Nephron (organoid): Measurements from ENCODE around the gene CBX6.
"Not testable (repeated sequence)": the region's sequence is repeated elsewhere in the genome, so short reads cannot be mapped to it uniquely, and the experiment has no call there.

ENCODE experiments used
- H3K27ac Mint-ChIP-seq, 3 experiments: 2 replicates each; pipeline ENCODE4 v1.8.0; 2020; ENCODE audit warnings: mixed read lengths in 3 of 3, mild to moderate bottlenecking in 2 of 3, moderate library complexity in 1 of 3
- H3K27me3 Mint-ChIP-seq: 2 replicates; pipeline ENCODE4 v1.8.0; 2021; ENCODE audit warnings: low read depth, mild to moderate bottlenecking, moderate library complexity, mixed read lengths
- H3K36me3 Mint-ChIP-seq: 2 replicates; pipeline ENCODE4 v1.8.0; 2020; ENCODE audit warnings: low read depth, mixed read lengths
- H3K4me1 Mint-ChIP-seq: 2 replicates; pipeline ENCODE4 v1.8.0; 2020; ENCODE audit warnings: mixed read lengths
- H3K4me3 Mint-ChIP-seq, 3 experiments: 2 replicates each; pipeline ENCODE4 v1.8.0; 2020; ENCODE audit warnings: mild to moderate bottlenecking in 3 of 3, mixed read lengths in 3 of 3, moderate library complexity in 2 of 3
- H3K9me3 Mint-ChIP-seq: 2 replicates; pipeline ENCODE4 v1.8.0; 2020; ENCODE audit warnings: mixed read lengths
- TF ChIP-seq, protein P1 (sequence below), 3 experiments: fragments of 200-600 bp; sonication (generic); IDR thresholded peaks; one replicate each; pipeline ENCODE4 v1.5.0; 2021; ENCODE audit warnings: antibody characterized with exemption in 3 of 3; ENCODE audit not compliant: unreplicated experiment in 3 of 3

CBX6 gene

DNA sequence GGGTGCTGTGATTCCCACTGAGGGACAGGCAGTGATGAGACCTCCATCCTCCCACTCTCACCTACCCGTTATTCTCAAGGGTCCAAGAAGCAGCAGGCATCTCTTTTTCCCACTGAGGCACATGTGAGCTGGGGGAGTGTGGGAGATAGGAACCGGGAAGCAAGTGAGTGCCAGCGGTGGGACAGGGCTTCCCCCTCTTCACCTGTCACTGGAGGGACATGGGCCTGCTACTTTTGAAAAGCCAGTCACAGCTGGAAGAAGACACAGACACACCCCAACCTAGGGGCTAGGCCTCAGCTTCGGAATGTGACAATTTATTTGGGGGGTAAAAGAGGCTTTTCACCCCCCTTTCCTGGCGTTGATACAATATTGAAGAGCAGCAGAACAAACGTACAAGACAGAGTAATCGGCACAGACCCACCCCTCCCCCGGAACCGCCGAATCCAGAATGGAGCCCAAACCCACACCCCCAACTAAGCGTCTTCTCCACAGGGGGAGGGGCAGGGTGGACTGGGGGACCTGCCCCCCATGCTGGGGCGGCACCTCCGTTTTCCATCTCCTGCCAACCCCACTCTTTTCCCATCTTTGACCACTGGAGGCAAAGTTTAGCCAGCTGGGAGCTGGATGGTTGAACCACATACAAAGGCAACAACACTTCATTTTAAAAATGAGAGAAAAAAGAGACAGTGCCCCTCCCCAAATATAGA is 10.7 kb downstream of the CBX6 start:
- H3K4me3 Mint-ChIP-seq, result no peak overlapping the region
- peaks cover 23% of the 10 kb centered on the region for H3K4me1 Mint-ChIP-seq
- TF ChIP-seq, protein P1, sequence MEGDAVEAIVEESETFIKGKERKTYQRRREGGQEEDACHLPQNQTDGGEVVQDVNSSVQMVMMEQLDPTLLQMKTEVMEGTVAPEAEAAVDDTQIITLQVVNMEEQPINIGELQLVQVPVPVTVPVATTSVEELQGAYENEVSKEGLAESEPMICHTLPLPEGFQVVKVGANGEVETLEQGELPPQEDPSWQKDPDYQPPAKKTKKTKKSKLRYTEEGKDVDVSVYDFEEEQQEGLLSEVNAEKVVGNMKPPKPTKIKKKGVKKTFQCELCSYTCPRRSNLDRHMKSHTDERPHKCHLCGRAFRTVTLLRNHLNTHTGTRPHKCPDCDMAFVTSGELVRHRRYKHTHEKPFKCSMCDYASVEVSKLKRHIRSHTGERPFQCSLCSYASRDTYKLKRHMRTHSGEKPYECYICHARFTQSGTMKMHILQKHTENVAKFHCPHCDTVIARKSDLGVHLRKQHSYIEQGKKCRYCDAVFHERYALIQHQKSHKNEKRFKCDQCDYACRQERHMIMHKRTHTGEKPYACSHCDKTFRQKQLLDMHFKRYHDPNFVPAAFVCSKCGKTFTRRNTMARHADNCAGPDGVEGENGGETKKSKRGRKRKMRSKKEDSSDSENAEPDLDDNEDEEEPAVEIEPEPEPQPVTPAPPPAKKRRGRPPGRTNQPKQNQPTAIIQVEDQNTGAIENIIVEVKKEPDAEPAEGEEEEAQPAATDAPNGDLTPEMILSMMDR (IDR thresholded peaks at IDR 0.05; ENCODE audit: unreplicated experiment in 3 of 3), result peak in 1 of 3 experiments; percentile 34
- peaks cover 10% of the 10 kb centered on the region for H3K36me3 Mint-ChIP-seq
- H3K9me3 Mint-ChIP-seq, result no peaks in the 10 kb centered on the region
- H3K27ac Mint-ChIP-seq, result no peak overlapping the region
- H3K27me3 Mint-ChIP-seq, result no peaks in the 10 kb centered on the region

DNA sequence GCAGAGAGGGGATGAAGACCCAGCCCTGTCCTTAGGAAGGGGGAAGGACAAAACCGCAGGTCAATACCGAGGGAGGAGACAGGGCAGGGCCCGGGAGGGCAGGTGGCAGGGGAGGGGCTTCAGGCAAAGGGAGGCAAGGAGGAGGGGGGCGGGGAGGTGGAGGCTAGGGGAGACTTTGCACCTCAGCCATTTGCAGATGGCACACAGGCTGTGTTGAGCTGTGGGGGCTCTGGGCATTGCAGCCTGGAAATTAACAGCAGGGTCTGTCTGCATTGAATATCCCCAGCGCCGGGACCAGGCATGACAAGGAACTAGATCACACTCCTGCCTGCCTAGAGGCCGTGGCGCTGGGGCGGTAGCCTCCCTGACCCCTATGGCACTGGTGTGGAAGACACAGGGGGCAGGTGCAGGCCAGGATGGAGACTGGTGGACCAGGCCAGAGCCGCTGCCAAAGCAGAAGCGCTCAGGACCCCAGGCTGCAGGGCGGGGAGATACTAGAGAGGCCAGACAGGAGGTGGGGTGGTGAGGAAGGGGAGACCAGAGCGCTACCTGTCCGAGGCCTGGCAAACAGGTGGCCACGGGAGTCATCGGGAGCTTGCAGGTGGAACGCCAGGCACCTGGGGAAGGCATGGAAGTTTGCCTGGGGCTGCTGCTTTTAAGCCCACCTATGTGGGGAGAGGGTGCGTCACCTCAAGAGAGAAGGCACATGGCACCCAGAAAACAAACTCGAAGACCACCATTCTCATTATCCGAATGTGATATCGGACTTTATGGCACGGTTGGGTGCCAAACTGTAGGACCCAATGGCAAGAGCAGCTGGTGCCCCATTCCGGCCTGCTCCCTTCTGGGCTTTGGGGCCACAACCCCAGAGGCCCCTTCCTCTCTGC is 11.5 kb downstream of the CBX6 start:
- TF ChIP-seq, protein P1 (IDR thresholded peaks at IDR 0.05; ENCODE audit: unreplicated experiment in 3 of 3), result no peak
- H3K4me3 Mint-ChIP-seq, result no peak overlapping the region
- H3K4me1 Mint-ChIP-seq, result peaks cover 23% of the 10 kb centered on the region
- no peaks in the 10 kb centered on the region for H3K27me3 Mint-ChIP-seq
- H3K9me3 Mint-ChIP-seq, result no peaks in the 10 kb centered on the region
- H3K27ac Mint-ChIP-seq, result no peak overlapping the region
- H3K36me3 Mint-ChIP-seq, result peaks cover 8% of the 10 kb centered on the region

DNA sequence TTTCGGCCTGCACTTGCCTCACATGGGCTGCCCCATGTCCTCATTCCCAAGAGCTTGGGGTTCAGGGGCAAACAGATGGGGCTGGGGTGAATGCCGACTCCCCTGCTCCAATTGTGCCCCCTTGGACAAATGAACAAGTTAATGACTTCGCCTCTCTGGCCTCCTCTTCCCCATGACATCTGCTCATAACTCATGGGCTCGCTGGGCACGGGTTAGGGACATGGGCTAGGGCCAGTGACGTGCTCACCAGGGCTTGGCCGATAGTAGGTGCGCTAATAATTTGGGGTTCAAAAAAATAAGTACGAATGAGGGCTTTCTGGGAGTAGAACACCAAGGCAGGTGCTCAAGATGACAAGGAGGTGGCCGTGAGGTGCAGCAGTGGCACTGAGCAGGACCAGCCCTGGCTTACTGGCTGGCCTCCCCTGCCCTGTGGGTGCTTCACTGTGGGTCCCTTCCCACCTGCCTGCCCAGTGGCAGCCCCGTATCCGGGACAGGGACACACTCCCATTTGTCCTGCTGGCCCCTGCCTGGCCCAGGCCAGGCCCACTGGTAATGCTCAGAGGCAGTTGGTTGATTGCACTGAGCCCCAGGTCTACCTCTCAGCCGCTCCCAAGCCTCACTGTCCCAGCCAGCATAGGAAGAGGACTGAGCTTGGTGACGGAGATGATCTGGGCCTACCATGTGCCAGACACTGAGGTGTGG is 12.3 kb downstream of the CBX6 start:
- peaks cover 4% of the 10 kb centered on the region for H3K36me3 Mint-ChIP-seq
- TF ChIP-seq, protein P1 (IDR thresholded peaks at IDR 0.05; ENCODE audit: unreplicated experiment in 3 of 3), result no peak
- no peaks in the 10 kb centered on the region for H3K9me3 Mint-ChIP-seq
- H3K4me3 Mint-ChIP-seq, result no peak overlapping the region
- no peaks in the 10 kb centered on the region for H3K27me3 Mint-ChIP-seq
- no peak overlapping the region for H3K27ac Mint-ChIP-seq
- peaks cover 23% of the 10 kb centered on the region for H3K4me1 Mint-ChIP-seq

DNA sequence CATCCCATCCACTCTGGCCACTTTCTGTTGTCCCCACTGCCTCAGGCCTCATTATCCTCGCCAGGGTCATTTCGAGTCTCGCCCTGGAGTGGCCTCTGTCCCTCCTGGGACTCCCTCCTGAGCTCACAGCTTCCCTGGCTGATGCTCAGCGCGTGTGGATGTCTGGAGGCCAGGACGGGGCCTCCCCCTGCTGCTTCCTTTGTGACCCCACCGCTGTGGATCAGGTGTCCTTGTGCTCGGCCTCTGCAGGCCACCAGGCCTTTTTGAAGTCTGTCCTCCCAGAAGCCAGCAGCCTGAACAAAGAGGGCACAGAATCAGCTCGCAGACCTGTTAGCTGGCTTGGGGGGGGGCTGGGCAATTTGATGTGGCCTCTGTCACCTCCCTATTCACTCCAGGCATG is 13.5 kb downstream of the CBX6 start:
- Mint-ChIP-seq H3K27ac (no peak overlapping the region), H3K9me3 (no peaks in the 10 kb centered on the region), H3K4me3 (no peak overlapping the region), H3K27me3 (peaks cover 5% of the 10 kb centered on the region), H3K36me3 (no peaks in the 10 kb centered on the region), H3K4me1 (peaks cover 18% of the 10 kb centered on the region)
- TF ChIP-seq, protein P1 (IDR thresholded peaks at IDR 0.05; ENCODE audit: unreplicated experiment in 3 of 3), result no peak

DNA sequence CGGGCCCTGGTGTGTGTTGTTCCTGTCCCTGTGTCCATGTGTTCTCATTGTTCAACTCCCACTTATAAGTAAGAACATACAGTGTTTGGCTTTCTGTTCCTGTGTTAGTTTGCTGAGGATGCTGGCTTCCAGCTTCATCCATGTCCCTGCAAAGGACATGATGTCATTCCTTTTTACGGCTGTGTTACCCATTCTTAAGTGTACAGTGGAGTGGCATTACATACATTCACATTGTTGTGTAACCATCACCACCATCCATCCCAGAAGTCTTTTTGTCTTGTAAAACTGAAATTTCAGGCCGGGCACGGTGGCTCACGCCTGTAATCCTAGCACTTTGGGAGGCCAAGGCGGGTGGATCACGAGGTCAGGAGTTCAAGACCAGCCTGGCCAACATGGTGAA is 17.5 kb downstream of the CBX6 start:
- peaks cover 23% of the 10 kb centered on the region for H3K27me3 Mint-ChIP-seq
- not testable (repeated sequence) for H3K4me3 Mint-ChIP-seq, H3K4me1 Mint-ChIP-seq, H3K36me3 Mint-ChIP-seq, H3K9me3 Mint-ChIP-seq, H3K27ac Mint-ChIP-seq

DNA sequence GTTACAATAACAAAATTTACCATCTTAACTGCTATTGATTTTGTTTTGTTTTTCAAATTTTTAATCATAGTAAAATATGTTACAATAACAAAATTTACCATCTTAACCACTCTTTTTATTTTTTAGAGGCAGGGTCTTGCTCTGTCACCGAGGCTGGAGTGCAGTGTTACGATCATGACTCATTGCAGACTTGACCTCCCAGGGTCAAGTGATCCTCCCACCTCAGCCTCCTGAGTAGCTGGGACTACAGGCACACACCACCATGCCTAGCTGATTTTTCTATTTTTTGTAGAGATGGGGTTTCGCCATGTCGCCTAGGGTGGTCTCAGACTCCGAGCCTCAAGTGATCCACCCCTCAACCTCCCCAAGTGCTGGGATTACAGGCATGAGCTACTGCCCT is 18.1 kb downstream of the CBX6 start:
- not testable (repeated sequence) for H3K4me3 Mint-ChIP-seq, H3K9me3 Mint-ChIP-seq, H3K36me3 Mint-ChIP-seq, H3K4me1 Mint-ChIP-seq, H3K27ac Mint-ChIP-seq
- peaks cover 28% of the 10 kb centered on the region for H3K27me3 Mint-ChIP-seq
